GM21825 (cell line): ENCODE results near the gene CABP2.
"Not testable (repeated sequence)": the region's sequence is repeated elsewhere in the genome, so short reads cannot be mapped to it uniquely, and the experiment has no call there.

Source experiments
- ATAC-seq: cut with Tn5 transposase; IDR thresholded peaks from one replicate; pipeline ENCODE4 v1.9.1; 2021; ENCODE audit warnings: mild to moderate bottlenecking, moderate library complexity; ENCODE audit not compliant: unreplicated experiment

Gene CABP2

DNA sequence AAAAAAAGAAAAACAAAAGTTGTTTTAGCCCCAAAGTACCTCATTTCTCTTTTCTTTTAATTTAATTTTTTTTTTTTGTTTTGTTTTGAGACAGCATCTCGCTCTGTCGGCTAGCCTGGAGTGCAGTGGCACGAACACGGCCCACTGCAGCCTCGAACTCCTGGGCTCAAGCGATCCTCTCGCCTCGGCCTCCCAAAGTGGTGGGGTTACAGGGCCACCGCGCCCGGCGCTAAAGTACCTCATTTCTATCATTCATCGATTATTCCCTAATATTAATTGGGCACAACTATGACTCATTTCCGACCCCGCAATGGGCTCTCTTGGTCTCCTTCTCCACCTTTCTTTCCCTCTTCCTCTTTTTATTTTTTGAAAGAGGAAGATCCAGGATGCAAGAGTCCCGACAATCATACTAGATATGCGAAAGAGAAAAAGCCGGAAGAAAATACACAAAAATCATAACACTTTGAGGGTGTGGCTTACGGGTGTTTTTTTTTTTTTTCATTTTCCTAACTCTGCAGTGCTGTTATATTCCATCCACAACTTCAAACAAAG, 40.9 kb downstream of the CABP2 start:
- ATAC-seq, result no peak

DNA sequence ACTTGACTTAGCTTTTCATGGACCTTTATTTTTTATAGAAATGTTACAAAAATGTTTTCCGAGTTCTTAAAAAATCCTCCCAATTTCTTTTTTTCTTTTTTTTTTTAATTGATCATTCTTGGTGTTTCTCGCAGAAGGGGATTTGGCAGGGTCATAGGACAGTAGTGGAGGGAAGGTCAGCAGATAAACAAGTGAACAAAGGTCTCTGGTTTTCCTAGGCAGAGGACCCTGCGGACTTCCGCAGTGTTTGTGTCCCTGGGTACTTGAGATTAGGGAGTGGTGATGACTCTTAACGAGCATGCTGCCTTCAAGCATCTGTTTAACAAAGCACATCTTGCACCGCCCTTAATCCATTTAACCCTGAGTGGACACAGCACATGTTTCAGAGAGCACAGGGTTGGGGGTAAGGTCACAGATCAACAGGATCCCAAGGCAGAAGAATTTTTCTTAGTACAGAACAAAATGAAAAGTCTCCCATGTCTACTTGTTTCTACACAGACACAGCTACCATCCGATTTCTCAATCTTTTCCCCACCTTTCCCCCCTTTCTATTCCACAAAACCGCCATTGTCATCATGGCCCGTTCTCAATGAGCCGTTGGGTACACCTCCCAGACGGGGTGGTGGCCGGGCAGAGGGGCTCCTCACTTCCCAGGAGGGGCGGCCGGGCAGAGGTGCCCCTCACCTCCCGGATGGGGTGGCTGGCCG, 45.7 kb downstream of the CABP2 start:
- ATAC-seq, result not testable (repeated sequence)

DNA sequence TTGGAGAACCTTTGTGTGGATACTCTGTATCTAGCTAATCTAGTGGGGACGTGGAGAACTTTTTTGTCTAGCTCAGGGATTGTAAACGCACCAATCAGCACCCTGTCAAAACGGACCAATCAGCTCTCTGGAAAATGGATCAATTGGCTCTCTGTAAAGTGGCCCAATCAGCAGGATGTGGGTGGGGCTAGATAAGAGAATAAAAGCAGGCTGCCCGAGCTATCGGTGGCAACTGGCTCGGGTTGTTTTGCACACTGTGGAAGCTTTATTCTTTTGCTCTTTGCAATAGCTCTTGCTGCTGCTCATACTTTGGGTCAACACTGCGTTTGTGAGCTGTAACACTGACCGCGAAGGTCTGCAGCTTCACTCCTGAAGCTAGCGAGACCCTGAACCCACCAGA, 46.6 kb downstream of the CABP2 start:
- not testable (repeated sequence) for ATAC-seq

DNA sequence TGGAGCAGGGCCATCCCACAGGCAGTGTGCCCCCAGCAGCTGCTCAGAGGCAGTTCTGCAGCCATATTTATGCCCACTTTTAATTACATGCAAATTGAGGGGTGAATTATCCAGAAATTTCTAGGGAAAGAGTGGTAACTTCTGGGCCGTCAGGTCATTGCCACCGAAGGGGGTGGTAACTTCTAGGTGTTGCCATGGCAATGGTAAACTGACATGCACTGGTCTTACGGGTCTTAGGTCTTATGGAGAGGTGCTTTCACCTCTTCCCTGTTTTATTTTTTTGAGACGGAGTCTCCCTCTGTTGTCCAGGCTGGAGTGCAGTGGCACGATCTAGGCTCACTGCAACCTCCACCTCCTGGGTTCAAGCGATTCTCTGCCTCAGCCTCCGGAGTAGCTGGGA, 50.4 kb downstream of the CABP2 start:
- ATAC-seq, result no peak

DNA sequence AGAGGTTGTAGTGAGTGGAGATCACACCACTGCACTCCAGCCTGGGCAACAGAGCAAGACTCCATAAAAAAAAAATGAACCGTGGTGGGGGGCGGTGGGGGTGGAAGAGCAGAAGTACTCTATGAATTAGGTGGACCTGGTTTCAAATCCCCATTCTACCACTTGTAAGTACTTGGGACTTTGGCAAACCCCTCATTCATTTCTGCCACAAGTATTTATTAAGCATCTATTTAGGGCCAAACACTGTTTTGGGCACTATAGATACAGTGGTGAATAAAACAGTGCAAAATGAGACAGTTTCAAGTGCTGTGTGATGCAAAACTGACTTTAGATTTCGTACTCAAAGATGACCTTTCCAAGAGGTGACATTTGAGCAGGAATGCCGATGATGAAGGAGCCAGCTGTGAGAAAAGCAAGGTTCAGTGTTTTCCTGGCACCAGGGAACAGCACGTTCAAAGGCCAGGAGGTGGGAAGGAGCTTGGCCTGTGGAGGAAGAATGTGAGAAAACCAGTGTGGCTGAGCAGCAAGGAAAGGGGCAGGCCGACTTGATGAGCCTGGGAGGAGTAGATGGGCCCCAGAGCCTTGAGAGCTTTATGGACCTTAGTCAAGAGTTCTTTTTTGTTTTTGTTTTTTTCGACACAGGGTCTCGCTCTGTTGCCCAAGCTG, 52.8 kb downstream of the CABP2 start:
- ATAC-seq, result no peak

DNA sequence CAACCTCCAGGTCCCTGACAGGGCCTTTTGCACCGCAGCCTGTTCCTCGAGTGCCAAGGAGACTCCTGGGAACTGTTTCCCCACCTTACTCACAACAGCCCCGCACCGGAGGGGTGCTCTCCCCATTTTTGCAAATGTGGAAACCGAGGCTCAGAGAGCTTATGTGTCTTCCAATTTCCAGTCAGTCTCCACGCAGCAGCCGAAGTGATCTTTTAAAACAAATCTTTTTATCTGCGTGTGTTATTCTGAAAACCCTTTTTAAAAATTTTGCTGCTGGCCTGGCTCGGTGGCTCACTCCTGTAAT, 53.8 kb downstream of the CABP2 start:
- no peak for ATAC-seq
